Rectal smooth muscle tissue (tissue), 1 donor: ENCODE data around the gene MKX.
"Not testable (repeated sequence)": the region's sequence is repeated elsewhere in the genome, so short reads cannot be mapped to it uniquely, and the experiment has no call there.

ENCODE experiments used
- H3K27ac ChIP-seq: one replicate; pipeline ENCODE4 v1.7.0; 2013; ENCODE audit warnings: low read depth, low read length, inconsistent platforms
- H3K27me3 ChIP-seq: one replicate; pipeline ENCODE4 v1.7.0; 2013; ENCODE audit warnings: low read length; ENCODE audit not compliant: control insufficient read depth, insufficient read depth
- H3K36me3 ChIP-seq: one replicate; pipeline ENCODE4 v1.7.0; 2013; ENCODE audit warnings: low read length; ENCODE audit not compliant: control insufficient read depth, insufficient read depth
- H3K4me1 ChIP-seq: one replicate; pipeline ENCODE4 v1.7.0; 2013; ENCODE audit warnings: low read length; ENCODE audit not compliant: control insufficient read depth, insufficient read depth
- H3K4me3 ChIP-seq: one replicate; pipeline ENCODE4 v1.7.0; 2013; ENCODE audit warnings: low read length
- H3K9ac ChIP-seq: one replicate; pipeline ENCODE4 v1.7.0; 2013; ENCODE audit warnings: low read length

The MKX gene

DNA sequence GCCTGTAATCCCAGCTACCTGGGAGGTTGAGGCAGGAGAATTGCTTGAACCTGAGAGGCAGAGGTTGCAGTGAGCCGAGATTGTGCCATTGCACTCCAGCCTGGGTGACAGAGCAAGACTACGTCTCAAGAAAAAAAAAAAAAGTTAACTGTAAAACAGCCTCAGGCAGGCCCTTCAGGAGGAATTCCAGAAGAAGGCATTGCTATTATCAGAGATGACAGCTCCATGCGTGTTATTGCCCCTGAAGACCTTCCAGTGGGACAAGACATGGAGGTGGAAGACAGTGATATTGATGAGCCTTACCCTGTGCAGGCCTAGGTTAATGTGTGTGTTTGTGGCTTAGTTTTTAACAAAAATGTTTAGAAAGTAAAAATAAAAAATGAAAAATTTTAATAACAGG lies 63.8 kb downstream of the MKX start:
- not testable (repeated sequence) for H3K4me1 ChIP-seq, H3K9ac ChIP-seq, H3K27ac ChIP-seq, H3K27me3 ChIP-seq, H3K36me3 ChIP-seq, H3K4me3 ChIP-seq

DNA sequence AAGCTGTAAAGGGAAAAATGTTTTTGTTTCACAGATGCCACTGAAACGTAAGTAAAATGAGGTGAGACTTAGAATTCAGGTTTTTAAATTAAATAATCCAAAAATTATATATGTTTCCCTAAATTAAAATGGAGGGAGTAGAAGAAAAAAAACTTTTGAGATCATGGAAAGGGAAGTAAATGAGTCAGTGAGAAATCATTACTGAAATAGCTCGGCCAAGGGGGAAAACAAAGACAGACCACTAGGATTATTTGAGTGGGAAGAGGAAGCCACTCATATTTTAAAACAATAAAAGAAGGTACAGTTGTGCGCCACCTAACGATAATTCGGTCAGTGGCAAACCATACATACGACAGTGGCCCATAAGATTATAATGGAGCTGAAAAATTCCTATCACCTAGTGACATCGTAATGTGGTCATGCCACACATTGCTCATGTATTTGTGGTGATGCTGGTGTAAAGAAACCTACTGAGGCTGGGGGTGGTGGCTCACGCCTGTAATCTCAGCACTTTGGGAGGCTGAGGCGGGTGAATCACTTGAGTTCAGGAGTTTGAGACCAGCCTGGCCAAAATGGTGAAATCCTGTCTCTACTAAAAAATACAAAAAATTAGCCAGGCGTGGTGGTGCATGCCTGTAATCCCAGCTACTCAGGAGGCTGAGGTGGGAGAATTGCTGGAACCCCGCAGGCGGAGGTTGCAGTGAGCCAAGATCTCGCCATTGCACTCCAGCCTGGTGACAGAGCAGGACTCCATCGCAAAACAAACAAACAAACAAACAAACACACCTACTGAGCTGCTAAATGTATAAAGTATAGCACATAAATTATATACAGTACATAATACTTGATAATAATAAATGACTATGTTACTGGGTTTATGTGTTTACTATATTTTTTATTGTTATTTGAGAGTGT lies 64.7 kb downstream of the MKX start:
- Histone ChIP-seq H3K27me3 (no peaks in the 10 kb centered on the region), H3K4me1 (no peaks in the 10 kb centered on the region), H3K36me3 (no peaks in the 10 kb centered on the region), H3K27ac (no peak overlapping the region), H3K4me3 (no peak overlapping the region), H3K9ac (no peak overlapping the region)

DNA sequence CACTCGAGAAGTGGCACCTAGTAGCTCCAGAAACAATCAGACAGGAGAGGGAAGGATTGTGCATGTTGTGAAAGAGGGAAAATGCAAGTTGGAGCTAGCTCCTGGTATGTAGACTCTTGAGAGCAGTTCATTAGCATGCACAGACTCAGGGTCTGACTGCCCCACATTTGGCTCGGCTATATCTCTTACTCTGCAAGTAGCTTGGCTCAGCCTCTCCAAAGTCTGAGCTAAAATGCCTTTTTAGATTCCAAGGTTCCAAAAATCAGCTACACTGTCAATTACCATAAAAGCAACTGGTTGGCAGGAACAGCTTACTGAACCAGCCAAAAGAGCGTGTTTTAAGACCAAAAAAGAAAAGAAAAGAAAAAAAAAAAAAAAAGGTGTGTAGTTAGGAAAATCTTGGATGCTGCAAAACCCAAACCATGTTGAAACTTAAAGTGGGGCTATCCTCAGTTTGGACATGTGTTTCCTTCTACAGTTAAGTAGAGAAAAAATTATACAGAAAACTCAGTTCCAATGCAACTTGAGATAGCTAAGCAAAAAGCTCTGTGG lies 65.5 kb downstream of the MKX start:
- H3K36me3 ChIP-seq = no peaks in the 10 kb centered on the region
- H3K9ac ChIP-seq = no peak overlapping the region
- no peak overlapping the region for H3K27ac ChIP-seq
- no peaks in the 10 kb centered on the region for H3K27me3 ChIP-seq
- H3K4me3 ChIP-seq = no peak overlapping the region
- no peaks in the 10 kb centered on the region for H3K4me1 ChIP-seq

DNA sequence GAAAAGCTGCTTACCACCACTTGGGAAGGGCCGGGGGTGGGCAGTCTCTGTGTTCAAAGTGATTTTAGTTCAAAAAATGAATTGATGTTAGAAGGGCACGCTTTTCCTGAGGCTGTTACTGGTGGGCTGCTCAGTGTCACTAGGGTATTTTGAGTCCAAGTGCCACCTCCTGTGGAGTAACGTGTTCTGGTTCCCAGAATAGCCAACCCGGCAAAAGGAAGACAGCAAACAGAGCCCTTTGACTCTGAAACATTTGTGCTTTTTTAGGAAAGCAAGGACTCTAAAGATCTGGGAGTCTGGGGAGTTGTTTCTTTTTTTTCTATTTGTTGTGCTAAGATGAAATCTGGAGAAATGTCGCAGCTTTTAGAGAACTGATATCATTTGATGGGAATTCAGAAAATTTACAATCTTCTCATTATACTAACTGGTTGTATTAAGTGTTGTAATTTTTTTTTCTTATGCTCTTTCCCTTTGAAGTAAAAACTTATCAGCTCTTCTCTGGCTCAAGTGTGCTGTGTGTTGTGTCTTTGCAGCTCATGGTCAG lies 66.2 kb downstream of the MKX start:
- Histone ChIP-seq H3K27ac (no peak overlapping the region), H3K36me3 (no peaks in the 10 kb centered on the region), H3K4me1 (no peaks in the 10 kb centered on the region), H3K27me3 (no peaks in the 10 kb centered on the region), H3K4me3 (no peak overlapping the region), H3K9ac (no peak overlapping the region)

DNA sequence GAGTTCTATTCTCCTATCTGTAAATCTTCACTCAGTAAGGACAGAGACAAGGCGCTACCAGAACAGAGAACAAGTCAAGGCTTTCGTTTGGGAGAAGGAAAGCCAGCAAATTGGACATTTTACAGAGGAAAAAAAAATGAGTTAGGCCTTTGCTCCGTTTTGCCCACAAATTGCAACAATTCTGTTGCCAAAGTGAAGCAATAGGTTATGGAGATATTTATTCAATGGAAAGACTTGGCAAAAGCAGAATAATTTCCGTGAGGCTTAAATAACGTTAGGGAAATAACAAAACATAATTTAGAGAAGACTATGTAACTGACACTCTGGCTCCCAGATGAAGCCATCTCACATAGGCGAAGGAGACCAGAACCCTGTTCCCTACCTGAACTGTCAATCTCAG lies 67.5 kb downstream of the MKX start:
- H3K4me1 ChIP-seq = no peaks in the 10 kb centered on the region
- no peak overlapping the region for H3K27ac ChIP-seq
- H3K4me3 ChIP-seq = no peak overlapping the region
- H3K9ac ChIP-seq = no peak overlapping the region
- H3K27me3 ChIP-seq = no peaks in the 10 kb centered on the region
- no peaks in the 10 kb centered on the region for H3K36me3 ChIP-seq

DNA sequence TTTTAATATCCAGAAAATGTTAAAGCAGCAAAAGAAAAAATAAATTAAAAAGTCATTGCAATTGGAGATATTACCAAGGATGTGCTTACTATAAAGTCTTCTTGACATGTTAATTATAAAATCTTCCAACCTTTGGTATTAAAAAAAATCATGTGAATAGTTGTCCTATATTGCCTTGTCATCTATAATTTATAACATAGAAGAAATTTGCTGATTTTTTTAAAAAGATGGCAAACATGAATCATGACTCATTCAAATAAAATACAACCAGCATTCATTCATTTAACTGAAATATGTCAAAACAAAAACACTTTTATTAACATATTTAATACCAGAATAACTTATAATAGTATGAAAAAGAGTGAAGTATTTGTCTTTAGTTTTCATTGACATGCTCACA lies 72.6 kb downstream of the MKX start:
- Histone ChIP-seq H3K4me1 (no peaks in the 10 kb centered on the region), H3K27ac (no peak overlapping the region), H3K4me3 (no peak overlapping the region), H3K9ac (no peak overlapping the region), H3K27me3 (no peaks in the 10 kb centered on the region), H3K36me3 (no peaks in the 10 kb centered on the region)

DNA sequence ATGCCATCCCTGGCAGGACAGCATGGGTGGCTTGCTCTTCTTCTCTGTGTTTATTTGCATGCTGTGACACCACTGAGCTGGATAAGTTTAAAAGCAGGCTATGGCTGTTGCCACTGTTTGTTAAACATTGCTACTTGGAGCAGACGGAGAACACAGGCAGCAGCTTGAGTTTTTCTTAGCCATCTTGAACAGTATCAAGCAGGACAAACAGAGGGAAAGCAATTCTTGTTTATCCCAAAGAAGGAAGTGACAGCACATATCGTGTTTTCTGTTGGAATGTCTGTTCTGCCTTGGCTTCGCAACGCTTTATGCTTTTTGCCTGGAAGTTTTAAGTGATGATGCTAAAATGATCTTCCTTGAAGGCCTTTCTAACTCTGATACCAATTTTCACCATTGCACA lies 73.8 kb downstream of the MKX start:
- no peaks in the 10 kb centered on the region for H3K36me3 ChIP-seq
- H3K4me3 ChIP-seq = no peak overlapping the region
- no peaks in the 10 kb centered on the region for H3K27me3 ChIP-seq
- no peak overlapping the region for H3K9ac ChIP-seq
- no peaks in the 10 kb centered on the region for H3K4me1 ChIP-seq
- H3K27ac ChIP-seq = no peak overlapping the region

DNA sequence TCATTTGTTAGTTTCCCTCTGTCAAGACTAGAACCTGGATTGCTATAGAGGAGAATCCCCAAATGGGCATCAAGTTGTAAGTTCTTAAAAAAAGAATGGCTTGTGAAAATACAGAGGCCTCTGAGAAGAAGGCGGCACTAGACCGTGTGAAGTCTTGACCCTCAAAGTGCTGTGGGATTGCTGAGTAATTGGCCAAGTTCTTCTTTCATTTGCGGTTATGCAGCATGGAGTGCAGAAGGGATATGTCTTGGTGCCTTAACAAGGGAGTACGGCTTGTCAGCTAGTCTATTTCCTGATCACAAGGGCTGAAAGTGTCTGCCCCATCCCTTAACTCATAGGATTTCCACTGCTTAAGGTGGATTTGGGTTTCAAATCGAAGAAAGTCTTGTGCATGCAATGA lies 81.2 kb downstream of the MKX start:
- no peaks in the 10 kb centered on the region for H3K36me3 ChIP-seq
- H3K4me3 ChIP-seq = no peak overlapping the region
- no peak overlapping the region for H3K9ac ChIP-seq
- H3K27me3 ChIP-seq = no peaks in the 10 kb centered on the region
- no peaks in the 10 kb centered on the region for H3K4me1 ChIP-seq
- no peak overlapping the region for H3K27ac ChIP-seq

DNA sequence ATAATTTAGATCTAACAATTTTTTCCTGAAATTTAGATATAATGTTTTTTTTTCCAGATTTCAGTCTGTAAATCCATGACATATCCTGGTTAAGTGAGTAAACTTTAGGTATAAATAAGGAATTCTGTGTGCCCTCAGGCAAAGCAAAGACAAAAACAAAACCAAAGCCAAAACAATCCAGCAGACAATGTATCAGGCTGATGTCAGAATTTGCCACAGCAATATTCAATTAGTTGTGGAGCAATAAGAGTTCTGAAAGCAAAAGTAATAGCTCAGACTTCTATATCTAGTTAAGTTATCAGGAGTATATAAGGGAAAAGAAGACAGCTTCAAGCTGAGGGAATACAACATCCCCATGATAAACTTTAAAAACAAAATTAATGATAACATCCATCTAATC lies 82.0 kb downstream of the MKX start:
- Histone ChIP-seq H3K4me3 (no peak overlapping the region), H3K9ac (no peak overlapping the region), H3K27ac (no peak overlapping the region), H3K36me3 (no peaks in the 10 kb centered on the region), H3K4me1 (no peaks in the 10 kb centered on the region), H3K27me3 (no peaks in the 10 kb centered on the region)

DNA sequence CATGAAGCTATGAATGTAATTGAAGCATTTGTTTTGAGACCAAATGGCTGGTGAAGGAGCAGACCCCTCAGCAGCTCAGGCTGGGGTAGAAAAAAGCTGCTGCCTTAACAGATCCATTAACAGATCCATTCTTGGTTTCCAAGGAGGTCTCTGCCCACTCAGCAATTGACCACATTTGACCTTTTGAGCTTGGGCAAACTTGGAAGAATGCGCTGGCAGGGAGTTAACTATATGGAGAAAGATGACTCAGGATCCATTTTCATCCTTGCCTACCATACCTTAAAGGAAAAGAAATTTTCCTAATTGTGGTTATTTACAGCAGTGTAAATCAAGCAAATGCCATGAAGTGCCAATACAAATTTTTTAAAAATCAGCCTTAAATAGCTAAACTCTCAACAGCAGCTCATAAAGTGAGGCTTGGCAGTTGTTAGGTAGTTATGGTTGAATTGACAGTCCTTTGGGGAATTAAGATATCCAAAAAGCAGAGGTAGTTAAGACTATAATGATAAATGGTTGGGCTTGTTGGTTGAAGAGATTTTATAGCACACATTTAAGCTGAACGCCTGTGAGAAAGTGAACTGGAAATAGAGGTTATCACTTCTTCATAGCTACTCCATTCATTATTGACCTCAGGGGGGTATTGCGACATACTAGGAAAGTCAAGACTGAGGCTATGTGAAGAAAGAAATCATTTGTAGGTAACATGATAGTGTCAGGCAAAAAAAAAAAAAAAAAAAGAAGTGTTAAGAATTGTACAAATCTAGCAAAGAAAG lies 83.9 kb downstream of the MKX start:
- Histone ChIP-seq H3K27me3 (no peaks in the 10 kb centered on the region), H3K27ac (no peak overlapping the region), H3K4me1 (no peaks in the 10 kb centered on the region), H3K9ac (no peak overlapping the region), H3K4me3 (no peak overlapping the region), H3K36me3 (no peaks in the 10 kb centered on the region)

DNA sequence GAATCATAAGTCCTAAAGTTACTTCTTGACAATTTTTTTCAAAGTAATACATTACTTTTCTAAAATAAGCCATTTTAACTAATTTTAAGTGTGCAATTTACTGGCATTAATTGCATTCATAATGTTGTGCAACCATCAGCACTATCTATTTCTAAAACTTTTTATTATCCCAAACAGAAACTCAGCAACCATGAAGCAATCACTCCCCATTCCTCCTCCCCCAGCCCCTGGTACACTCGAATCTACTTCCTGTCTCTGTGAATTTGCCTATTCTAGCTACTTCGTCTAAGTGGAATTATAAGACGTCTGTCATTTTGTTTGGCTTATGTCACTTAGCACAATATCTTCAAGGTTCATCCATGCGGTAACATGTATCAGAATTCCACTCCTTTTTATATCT lies 84.9 kb downstream of the MKX start:
- no peaks in the 10 kb centered on the region for H3K36me3 ChIP-seq
- H3K4me1 ChIP-seq = no peaks in the 10 kb centered on the region
- H3K9ac ChIP-seq = no peak overlapping the region
- H3K27me3 ChIP-seq = no peaks in the 10 kb centered on the region
- H3K4me3 ChIP-seq = no peak overlapping the region
- H3K27ac ChIP-seq = no peak overlapping the region

DNA sequence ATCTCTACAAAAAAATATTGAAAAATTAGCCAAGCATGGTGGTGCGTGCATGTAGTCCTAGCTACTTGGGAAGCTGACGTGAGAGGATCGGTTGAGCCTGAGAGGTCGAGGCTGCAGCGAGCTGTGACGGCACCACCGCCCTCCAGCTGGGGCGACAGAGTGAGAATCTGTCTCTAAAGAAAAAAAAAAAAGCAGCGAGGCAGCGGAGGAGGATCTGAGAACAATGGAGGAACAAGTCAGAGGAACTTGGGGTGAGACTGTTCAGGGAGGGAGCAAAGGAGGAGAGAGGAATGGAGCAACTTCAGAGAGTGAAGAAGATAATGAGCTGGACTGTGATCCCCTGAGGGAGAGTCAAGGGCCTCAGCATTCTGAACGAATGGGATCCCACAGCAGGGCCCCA lies 85.4 kb downstream of the MKX start:
- no peak overlapping the region for H3K4me3 ChIP-seq
- H3K9ac ChIP-seq = no peak overlapping the region
- no peaks in the 10 kb centered on the region for H3K4me1 ChIP-seq
- H3K36me3 ChIP-seq = no peaks in the 10 kb centered on the region
- H3K27me3 ChIP-seq = no peaks in the 10 kb centered on the region
- no peak overlapping the region for H3K27ac ChIP-seq
